Measurements from ENCODE around the gene DQX1. TPM values are rescaled to one million over a fixed set of nuclear protein-coding genes. Genes with fewer than 3 reads are reported as not detected.
A peak's percentile ranks its signal among the peaks of the same experiment; 100 is the strongest.

The DQX1 gene
- total and polyA plus RNA-seq, 9 of the 15 experiments (the other 6 are each of a cell fraction or from before 2014, with no cell fraction given), result 0.04 to 0.38 (median 0.18) TPM; not detected in 1

GRCh38 chr2:74553892-74554819, 28.1 kb upstream of the DQX1 start, which contains the start of the genes DOK1 and LOXL3 (continued):
- TF ChIP-seq ZNF766 (CRISPR knock-in tag; conservative IDR thresholded peaks at IDR 0.05) (peak; percentile 59; the same call in 1 of the 2 replicates), TBP (optimal IDR thresholded peaks at IDR 0.05; ENCODE audit: low read depth, low read length) (peak; percentile 3), RFX1 (IDR thresholded peaks at IDR 0.05) (no peak), HMGN3 (IDR thresholded peaks at IDR 0.05; ENCODE audit: borderline replicate concordance, extremely low read depth, insufficient read length, low read depth, low read length) (peak; percentile 83), SRSF7 (optimal IDR thresholded peaks at IDR 0.05; ENCODE audit: low read depth, low read length) (no peak), ATF2 (CRISPR knock-in tag; IDR thresholded peaks at IDR 0.05) (peak; percentile 86; the same call in 1 of the 2 replicates), ZBTB11 (CRISPR knock-in tag; IDR thresholded peaks at IDR 0.05) (peak in 1 of 3 experiments; percentile 57; a peak in 2 of 6 replicates), ELK1 (CRISPR knock-in tag; IDR thresholded peaks at IDR 0.05) (no peak), ZBTB7A (IDR thresholded peaks at IDR 0.05; ENCODE audit: borderline replicate concordance, control insufficient read depth, low read depth, low read length) (peak; percentile 50; the same call in 1 of the 2 replicates), SAFB (IDR thresholded peaks at IDR 0.05; ENCODE audit: borderline replicate concordance, low read depth, low read length) (no peak), HDGF (IDR thresholded peaks at IDR 0.05) (0 out of 2 replicates have a peak, but pooled peaks have one; percentile 5), ETV1 (tag; conservative IDR thresholded peaks at IDR 0.05; ENCODE audit: low read depth) (no peak), ZFX (CRISPR knock-in tag; IDR thresholded peaks at IDR 0.05) (peak; percentile 75), AFF4 (CRISPR knock-in tag; IDR thresholded peaks at IDR 0.05) (peak; percentile 23; the same call in 1 of the 2 replicates), SMAD1 (IDR thresholded peaks at IDR 0.05; ENCODE audit: low read depth, low read length, partially characterized antibody) (peak; percentile 23)

All from K562 (cell line).